WTC11 (cell line): Measurements from ENCODE around the gene TXN2. TPM values are rescaled to one million over a fixed set of nuclear protein-coding genes. Genes with fewer than 3 reads are reported as not detected.

Experiments used
- CBFB ChIP-seq: sonication (generic); formaldehyde crosslinking; IDR thresholded peaks from 2 replicates; pipeline ENCODE4 v1.8.1; 2022; ENCODE audit warnings: mild to moderate bottlenecking, low read depth, missing genetic modification reagents
- CREB1 ChIP-seq: sonication (generic); formaldehyde crosslinking; IDR thresholded peaks from 2 replicates; pipeline ENCODE4 v1.8.0; 2023; ENCODE audit warnings: mild to moderate bottlenecking, missing genetic modification reagents
- CREM ChIP-seq: sonication (generic); formaldehyde crosslinking; IDR thresholded peaks from 2 replicates; pipeline ENCODE4 v1.8.1; 2022; ENCODE audit warnings: mild to moderate bottlenecking, missing genetic modification reagents, moderate library complexity
- ELF4 ChIP-seq: sonication (generic); formaldehyde crosslinking; IDR thresholded peaks from 2 replicates; pipeline ENCODE4 v1.8.1; 2022; ENCODE audit warnings: low read depth, mild to moderate bottlenecking, moderate library complexity, missing genetic modification reagents
- EMX1 ChIP-seq: fragments of 250-450 bp; sonication (Bioruptor Pico); IDR thresholded peaks from 2 replicates; pipeline ENCODE4 v1.8.0; 2021; ENCODE audit warnings: mild to moderate bottlenecking
- FOXJ3 ChIP-seq: sonication (generic); formaldehyde crosslinking; IDR thresholded peaks from 2 replicates; pipeline ENCODE4 v1.9.0; 2021; ENCODE audit warnings: missing genetic modification reagents, mild to moderate bottlenecking, borderline replicate concordance
- KAT7 ChIP-seq: sonication (generic); formaldehyde crosslinking; IDR thresholded peaks from 2 replicates; pipeline ENCODE4 v1.8.1; 2023; ENCODE audit warnings: missing genetic modification reagents, mild to moderate bottlenecking, borderline replicate concordance
- MXD4 ChIP-seq: fragments of 250-450 bp; sonication (Bioruptor Pico); IDR thresholded peaks from 2 replicates; pipeline ENCODE4 v1.8.0; 2021; ENCODE audit warnings: mild to moderate bottlenecking, moderate library complexity, borderline replicate concordance
- NFATC4 ChIP-seq: fragments of 250-450 bp; sonication (Bioruptor Pico); IDR thresholded peaks from 2 replicates; pipeline ENCODE4 v1.9.0; 2021; ENCODE audit warnings: mild to moderate bottlenecking
- NR2C2 ChIP-seq: sonication (generic); formaldehyde crosslinking; IDR thresholded peaks from 2 replicates; pipeline ENCODE4 v1.8.0; 2022; ENCODE audit warnings: mild to moderate bottlenecking, missing genetic modification reagents
- SMAD3 ChIP-seq: sonication (generic); formaldehyde crosslinking; IDR thresholded peaks from 2 replicates; pipeline ENCODE4 v1.8.0; 2022; ENCODE audit warnings: missing genetic modification reagents, mild to moderate bottlenecking, borderline replicate concordance
- TCF7 ChIP-seq: sonication (generic); formaldehyde crosslinking; IDR thresholded peaks from 2 replicates; pipeline ENCODE4 v1.8.0; 2022; ENCODE audit warnings: mild to moderate bottlenecking, low read depth, missing genetic modification reagents, moderate library complexity
- ZNF138 ChIP-seq: sonication (generic); formaldehyde crosslinking; conservative IDR thresholded peaks from 2 replicates; pipeline ENCODE4 v1.8.1; 2022; ENCODE audit warnings: mild to moderate bottlenecking, moderate library complexity, missing genetic modification reagents
- ZNF219 ChIP-seq: sonication (generic); formaldehyde crosslinking; IDR thresholded peaks from 2 replicates; pipeline ENCODE4 v1.8.0; 2023; ENCODE audit warnings: missing genetic modification reagents, mild to moderate bottlenecking, borderline replicate concordance
- ZNF416 ChIP-seq: fragments of 250-450 bp; sonication (Bioruptor Pico); IDR thresholded peaks from 2 replicates; pipeline ENCODE4 v1.9.0; 2021; ENCODE audit warnings: mild to moderate bottlenecking, inconsistent platforms
- ZNF423 ChIP-seq: fragments of 250-450 bp; sonication (Bioruptor Pico); IDR thresholded peaks from 2 replicates; pipeline ENCODE4 v2.1.2; 2022; ENCODE audit warnings: mild to moderate bottlenecking, moderate library complexity
- ZNF671 ChIP-seq: fragments of 250-450 bp; sonication (Bioruptor Pico); IDR thresholded peaks from 2 replicates; pipeline ENCODE4 v1.8.0; 2021; ENCODE audit warnings: mild to moderate bottlenecking
- total RNA-seq: library from RNA; stranded (reverse); gene quantifications from 3 replicates; pipeline ENCODE4 v1.2.3, GENCODE V29; 2021
- TF ChIP-seq, protein P1 (sequence below): fragments of 250-450 bp; sonication (Bioruptor Pico); IDR thresholded peaks from 2 replicates; pipeline ENCODE4 v1.8.0; 2021; ENCODE audit warnings: mild to moderate bottlenecking
- TF ChIP-seq, protein P2 (sequence below): sonication (generic); formaldehyde crosslinking; IDR thresholded peaks from 2 replicates; pipeline ENCODE4 v1.8.1; 2022; ENCODE audit warnings: mild to moderate bottlenecking, moderate library complexity, missing genetic modification reagents
- TF ChIP-seq, protein P3 (sequence below): sonication (generic); formaldehyde crosslinking; IDR thresholded peaks from 2 replicates; pipeline ENCODE4 v1.8.0; 2023; ENCODE audit warnings: mild to moderate bottlenecking, missing genetic modification reagents
- TF ChIP-seq, protein P4 (sequence below): sonication (generic); formaldehyde crosslinking; IDR thresholded peaks from 2 replicates; pipeline ENCODE4 v1.8.1; 2022; ENCODE audit warnings: mild to moderate bottlenecking, missing genetic modification reagents, moderate library complexity, borderline replicate concordance
- TF ChIP-seq, protein P5 (sequence below): sonication (generic); formaldehyde crosslinking; IDR thresholded peaks from 2 replicates; pipeline ENCODE4 v1.8.0; 2022; ENCODE audit warnings: missing genetic modification reagents
- TF ChIP-seq, protein P6 (sequence below): fragments of 250-450 bp; sonication (Bioruptor Pico); conservative IDR thresholded peaks from 2 replicates; pipeline ENCODE4 v1.9.0; 2021; ENCODE audit warnings: mild to moderate bottlenecking

TXN2 gene
- total RNA-seq, 1 experiment from 2014 or later, result 57.6 TPM

DNA sequence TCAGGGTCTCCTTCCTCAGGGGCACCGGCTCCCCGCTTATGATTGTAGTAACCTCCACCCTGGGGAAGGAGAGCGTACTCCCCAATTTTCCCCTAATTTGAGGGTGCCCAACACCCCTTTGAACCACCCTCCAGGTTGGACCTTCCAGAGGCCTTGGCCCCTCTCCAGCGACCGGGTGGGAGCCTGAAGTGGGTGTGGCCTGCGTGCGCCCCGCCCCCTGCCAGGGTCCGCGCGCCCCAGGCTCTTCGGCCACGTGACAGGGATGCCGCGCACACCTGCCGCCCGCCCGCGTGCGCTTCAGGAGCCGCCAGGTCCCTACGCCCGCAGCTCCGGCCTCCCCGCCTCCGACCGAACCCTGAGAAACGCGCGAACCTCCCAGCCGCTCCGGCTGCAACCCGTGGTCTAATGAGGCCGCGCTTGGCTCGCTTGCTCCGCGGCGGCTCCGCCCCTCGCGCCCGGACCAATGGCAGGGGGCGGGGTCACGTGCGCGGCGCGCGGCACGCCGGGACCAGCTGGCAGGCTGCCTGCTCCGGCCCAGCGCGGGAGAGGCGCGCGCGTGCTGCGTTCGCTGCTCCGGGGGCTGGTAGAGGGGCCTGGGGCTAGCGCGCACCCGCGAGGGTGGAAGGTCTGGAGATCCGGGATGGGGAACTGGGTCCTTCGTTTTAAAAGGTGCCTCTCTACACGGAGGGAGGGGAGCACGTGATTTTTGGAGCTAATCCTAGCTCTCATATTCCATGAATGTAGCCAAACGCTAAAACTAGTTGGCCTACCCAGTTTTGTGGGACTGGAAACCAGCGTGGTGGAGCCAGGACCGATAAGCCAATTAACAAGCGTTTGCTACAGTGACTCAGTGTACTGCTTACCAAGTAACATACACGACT is 25.4 kb upstream of the TXN2 start, which contains the start of gene FOXRED2 (continued):
- TF ChIP-seq SMAD3 (CRISPR knock-in tag), result peak; percentile 74; the same call in 1 of the 2 replicates
- no peak for TF ChIP-seq MXD4
- TF ChIP-seq, protein P1, sequence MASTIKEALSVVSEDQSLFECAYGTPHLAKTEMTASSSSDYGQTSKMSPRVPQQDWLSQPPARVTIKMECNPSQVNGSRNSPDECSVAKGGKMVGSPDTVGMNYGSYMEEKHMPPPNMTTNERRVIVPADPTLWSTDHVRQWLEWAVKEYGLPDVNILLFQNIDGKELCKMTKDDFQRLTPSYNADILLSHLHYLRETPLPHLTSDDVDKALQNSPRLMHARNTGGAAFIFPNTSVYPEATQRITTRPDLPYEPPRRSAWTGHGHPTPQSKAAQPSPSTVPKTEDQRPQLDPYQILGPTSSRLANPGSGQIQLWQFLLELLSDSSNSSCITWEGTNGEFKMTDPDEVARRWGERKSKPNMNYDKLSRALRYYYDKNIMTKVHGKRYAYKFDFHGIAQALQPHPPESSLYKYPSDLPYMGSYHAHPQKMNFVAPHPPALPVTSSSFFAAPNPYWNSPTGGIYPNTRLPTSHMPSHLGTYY, result no peak
- no peak; the same call in 1 of the 2 replicates for TF ChIP-seq ZNF423
- no peak for TF ChIP-seq NFATC4
- no peak for TF ChIP-seq FOXJ3 (CRISPR knock-in tag)
- peak; percentile 97; the same call in 1 of the 2 replicates for TF ChIP-seq ELF4 (CRISPR knock-in tag)
- TF ChIP-seq ZNF416 (CRISPR knock-in tag), result no peak
- TF ChIP-seq EMX1, result 0 out of 2 replicates have a peak, but pooled peaks have one; percentile 11
- peak; percentile 94 for TF ChIP-seq ZNF219 (CRISPR knock-in tag)
- no peak for TF ChIP-seq ZNF671 (CRISPR knock-in tag)
- peak; percentile 96 for TF ChIP-seq TCF7
- TF ChIP-seq, protein P2, sequence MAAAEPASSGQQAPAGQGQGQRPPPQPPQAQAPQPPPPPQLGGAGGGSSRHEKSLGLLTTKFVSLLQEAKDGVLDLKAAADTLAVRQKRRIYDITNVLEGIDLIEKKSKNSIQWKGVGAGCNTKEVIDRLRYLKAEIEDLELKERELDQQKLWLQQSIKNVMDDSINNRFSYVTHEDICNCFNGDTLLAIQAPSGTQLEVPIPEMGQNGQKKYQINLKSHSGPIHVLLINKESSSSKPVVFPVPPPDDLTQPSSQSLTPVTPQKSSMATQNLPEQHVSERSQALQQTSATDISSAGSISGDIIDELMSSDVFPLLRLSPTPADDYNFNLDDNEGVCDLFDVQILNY (CRISPR knock-in tag), result peak; percentile 100
- TF ChIP-seq, protein P3, sequence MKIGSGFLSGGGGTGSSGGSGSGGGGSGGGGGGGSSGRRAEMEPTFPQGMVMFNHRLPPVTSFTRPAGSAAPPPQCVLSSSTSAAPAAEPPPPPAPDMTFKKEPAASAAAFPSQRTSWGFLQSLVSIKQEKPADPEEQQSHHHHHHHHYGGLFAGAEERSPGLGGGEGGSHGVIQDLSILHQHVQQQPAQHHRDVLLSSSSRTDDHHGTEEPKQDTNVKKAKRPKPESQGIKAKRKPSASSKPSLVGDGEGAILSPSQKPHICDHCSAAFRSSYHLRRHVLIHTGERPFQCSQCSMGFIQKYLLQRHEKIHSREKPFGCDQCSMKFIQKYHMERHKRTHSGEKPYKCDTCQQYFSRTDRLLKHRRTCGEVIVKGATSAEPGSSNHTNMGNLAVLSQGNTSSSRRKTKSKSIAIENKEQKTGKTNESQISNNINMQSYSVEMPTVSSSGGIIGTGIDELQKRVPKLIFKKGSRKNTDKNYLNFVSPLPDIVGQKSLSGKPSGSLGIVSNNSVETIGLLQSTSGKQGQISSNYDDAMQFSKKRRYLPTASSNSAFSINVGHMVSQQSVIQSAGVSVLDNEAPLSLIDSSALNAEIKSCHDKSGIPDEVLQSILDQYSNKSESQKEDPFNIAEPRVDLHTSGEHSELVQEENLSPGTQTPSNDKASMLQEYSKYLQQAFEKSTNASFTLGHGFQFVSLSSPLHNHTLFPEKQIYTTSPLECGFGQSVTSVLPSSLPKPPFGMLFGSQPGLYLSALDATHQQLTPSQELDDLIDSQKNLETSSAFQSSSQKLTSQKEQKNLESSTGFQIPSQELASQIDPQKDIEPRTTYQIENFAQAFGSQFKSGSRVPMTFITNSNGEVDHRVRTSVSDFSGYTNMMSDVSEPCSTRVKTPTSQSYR (CRISPR knock-in tag), result peak; percentile 85
- TF ChIP-seq CBFB (CRISPR knock-in tag), result peak; percentile 83; the same call in 1 of the 2 replicates
- TF ChIP-seq NR2C2 (CRISPR knock-in tag), result peak; percentile 80
- TF ChIP-seq, protein P4, sequence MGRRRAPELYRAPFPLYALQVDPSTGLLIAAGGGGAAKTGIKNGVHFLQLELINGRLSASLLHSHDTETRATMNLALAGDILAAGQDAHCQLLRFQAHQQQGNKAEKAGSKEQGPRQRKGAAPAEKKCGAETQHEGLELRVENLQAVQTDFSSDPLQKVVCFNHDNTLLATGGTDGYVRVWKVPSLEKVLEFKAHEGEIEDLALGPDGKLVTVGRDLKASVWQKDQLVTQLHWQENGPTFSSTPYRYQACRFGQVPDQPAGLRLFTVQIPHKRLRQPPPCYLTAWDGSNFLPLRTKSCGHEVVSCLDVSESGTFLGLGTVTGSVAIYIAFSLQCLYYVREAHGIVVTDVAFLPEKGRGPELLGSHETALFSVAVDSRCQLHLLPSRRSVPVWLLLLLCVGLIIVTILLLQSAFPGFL, result peak; percentile 91; the same call in 1 of the 2 replicates
- TF ChIP-seq, protein P5, sequence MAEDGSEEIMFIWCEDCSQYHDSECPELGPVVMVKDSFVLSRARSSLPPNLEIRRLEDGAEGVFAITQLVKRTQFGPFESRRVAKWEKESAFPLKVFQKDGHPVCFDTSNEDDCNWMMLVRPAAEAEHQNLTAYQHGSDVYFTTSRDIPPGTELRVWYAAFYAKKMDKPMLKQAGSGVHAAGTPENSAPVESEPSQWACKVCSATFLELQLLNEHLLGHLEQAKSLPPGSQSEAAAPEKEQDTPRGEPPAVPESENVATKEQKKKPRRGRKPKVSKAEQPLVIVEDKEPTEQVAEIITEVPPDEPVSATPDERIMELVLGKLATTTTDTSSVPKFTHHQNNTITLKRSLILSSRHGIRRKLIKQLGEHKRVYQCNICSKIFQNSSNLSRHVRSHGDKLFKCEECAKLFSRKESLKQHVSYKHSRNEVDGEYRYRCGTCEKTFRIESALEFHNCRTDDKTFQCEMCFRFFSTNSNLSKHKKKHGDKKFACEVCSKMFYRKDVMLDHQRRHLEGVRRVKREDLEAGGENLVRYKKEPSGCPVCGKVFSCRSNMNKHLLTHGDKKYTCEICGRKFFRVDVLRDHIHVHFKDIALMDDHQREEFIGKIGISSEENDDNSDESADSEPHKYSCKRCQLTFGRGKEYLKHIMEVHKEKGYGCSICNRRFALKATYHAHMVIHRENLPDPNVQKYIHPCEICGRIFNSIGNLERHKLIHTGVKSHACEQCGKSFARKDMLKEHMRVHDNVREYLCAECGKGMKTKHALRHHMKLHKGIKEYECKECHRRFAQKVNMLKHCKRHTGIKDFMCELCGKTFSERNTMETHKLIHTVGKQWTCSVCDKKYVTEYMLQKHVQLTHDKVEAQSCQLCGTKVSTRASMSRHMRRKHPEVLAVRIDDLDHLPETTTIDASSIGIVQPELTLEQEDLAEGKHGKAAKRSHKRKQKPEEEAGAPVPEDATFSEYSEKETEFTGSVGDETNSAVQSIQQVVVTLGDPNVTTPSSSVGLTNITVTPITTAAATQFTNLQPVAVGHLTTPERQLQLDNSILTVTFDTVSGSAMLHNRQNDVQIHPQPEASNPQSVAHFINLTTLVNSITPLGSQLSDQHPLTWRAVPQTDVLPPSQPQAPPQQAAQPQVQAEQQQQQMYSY (CRISPR knock-in tag), result peak; percentile 74; the same call in 1 of the 2 replicates
- TF ChIP-seq KAT7 (CRISPR knock-in tag), result peak; percentile 98; the same call in 1 of the 2 replicates
- no peak; the same call in none of the 2 replicates for TF ChIP-seq ZNF138
- TF ChIP-seq, protein P6, sequence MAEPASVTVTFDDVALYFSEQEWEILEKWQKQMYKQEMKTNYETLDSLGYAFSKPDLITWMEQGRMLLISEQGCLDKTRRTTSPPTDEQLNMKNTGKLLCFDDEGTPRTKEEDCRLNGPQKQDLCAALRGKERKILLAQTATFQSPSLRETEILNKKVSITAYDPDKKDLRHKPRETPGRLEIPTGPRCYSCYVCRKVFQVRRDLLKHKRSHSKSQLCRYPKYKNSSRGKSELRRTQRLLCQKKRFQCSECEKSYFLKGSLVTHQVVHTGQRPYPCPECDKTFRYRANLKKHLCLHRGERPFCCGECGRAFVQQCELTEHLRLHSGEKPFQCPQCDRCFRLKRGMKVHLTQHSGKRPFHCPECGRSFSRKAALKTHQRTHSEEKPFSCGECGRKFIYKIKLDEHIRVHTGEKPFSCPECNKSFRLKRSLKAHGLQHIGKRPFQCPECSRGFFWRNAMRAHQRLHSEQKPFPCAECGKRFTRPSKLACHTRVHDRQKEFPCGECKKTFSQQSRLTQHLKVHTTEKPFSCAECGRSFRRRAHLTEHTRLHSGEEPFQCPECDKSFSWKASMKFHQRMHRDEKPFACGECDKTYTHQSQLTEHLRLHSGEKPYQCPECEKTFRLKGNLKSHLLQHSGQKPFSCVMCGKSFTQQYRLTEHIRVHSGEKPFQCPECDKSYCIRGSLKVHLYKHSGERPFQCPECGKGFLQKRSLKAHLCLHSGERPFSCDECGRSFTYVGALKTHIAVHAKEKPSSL, result no peak
- peak; percentile 90 for TF ChIP-seq CREM (CRISPR knock-in tag)
- TF ChIP-seq CREB1 (CRISPR knock-in tag), result peak; percentile 91
